Peyer's patch (tissue), 4 donors: ENCODE measurements around the gene SECISBP2L.

Experiments used
- CTCF ChIP-seq, 6 experiments: fragments of 450-650 bp in 4 of 6; fragments of 200-600 bp in 2 of 6; sonication (generic) in 1 of 6; IDR thresholded peaks; one replicate each; pipeline ENCODE4 v1.5.1; 2017 to 2019; ENCODE audit warnings: antibody characterized with exemption in 6 of 6, mild to moderate bottlenecking in 3 of 6, moderate library complexity in 1 of 6
- POLR2A ChIP-seq, 2 donors: fragments of 450-650 bp; IDR thresholded peaks; one replicate each; pipeline ENCODE4 v1.5.1; 2017; ENCODE audit warnings: antibody characterized with exemption in 2 of 2, mild to moderate bottlenecking in 2 of 2, moderate library complexity in 2 of 2

GRCh38 chr15:49093252-49094105 lies 47.2 kb upstream of the SECISBP2L start:
- no peak for TF ChIP-seq POLR2A (IDR thresholded peaks at IDR 0.05)
- TF ChIP-seq CTCF (IDR thresholded peaks at IDR 0.05) = no peak
